Measurements from ENCODE around the gene CEPT1. TPM values are rescaled to one million over a fixed set of nuclear protein-coding genes. Genes with fewer than 3 reads are reported as not detected.

The CEPT1 gene
- total RNA-seq, 1 donor from 2014 or later, result 26.9 TPM

DNA sequence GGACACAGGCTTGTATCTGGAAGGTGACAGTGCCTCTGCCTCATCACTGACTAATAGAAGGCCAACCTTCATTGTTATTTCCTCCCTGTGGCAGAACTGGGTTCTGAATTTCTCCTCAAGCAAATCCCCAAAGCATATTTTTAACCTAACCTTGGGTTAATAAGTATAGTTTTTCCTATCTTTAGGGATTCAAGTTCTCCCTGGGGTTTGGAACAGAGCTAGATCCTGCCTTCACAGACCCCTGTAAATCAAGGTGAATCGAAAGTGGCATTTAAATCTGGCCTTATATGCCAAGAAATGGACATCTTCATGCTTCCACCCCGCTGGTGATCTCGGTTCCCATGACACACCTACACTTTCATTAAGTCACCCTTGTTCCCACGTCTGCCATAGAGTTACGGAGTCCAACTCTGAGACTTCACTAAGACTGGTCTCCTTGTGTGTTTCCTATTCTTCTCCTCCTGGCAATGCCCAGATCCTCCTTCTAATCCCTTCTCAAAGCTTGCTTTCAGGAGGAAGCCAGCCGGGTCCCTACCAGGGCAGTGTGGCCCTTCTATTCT, 83.2 kb downstream of the CEPT1 start:
- Mint-ChIP-seq H3K27ac (ENCODE audit: unreplicated experiment) (peak overlapping the region; percentile 72), H3K4me1 (ENCODE audit: low read depth, unreplicated experiment) (peaks cover 38% of the 10 kb centered on the region)
- FAIRE-seq, result no peak

DNA sequence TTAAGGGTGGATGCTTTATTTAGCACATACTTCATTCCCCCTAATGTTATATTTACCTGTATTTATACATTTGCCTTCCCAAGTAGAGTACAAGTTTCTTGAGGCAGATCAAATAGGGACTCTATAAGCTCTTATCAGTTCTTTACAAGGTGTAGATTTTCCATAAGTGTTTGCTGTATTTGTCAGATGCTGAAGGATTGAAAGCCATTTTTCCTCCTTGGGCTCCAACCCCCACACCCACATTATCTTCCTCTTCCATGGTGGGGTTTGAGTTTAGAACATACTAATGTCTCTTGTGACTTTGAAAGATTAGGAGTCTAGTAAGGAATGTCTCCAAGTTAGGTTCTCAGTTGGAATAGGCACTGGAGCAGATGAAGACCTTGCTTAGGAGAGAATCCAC, 85.1 kb downstream of the CEPT1 start:
- Mint-ChIP-seq H3K27ac (ENCODE audit: unreplicated experiment) (no peak overlapping the region), H3K36me3 (ENCODE audit: low read depth, unreplicated experiment) (no peaks in the 10 kb centered on the region), H3K9me3 (ENCODE audit: unreplicated experiment) (no peaks in the 10 kb centered on the region), H3K4me3 (ENCODE audit: unreplicated experiment) (no peak overlapping the region), H3K4me1 (ENCODE audit: low read depth, unreplicated experiment) (peaks cover 48% of the 10 kb centered on the region), H3K27me3 (ENCODE audit: low read depth, unreplicated experiment) (no peaks in the 10 kb centered on the region)
- Histone ChIP-seq H2AFZ (ENCODE audit: low read depth, low read length) (no peak overlapping the region), H3K9me3 (ENCODE audit: insufficient read depth, low read depth, low read length) (no peaks in the 10 kb centered on the region), H3K9ac (ENCODE audit: low read length) (no peak overlapping the region), H4K20me1 (ENCODE audit: insufficient read depth, low read length) (no peaks in the 10 kb centered on the region), H3K27ac (ENCODE audit: low read depth, low read length) (no peak overlapping the region), H3K36me3 (ENCODE audit: insufficient read depth, low read length) (no peaks in the 10 kb centered on the region), H3K79me2 (ENCODE audit: insufficient read depth, low read length) (no peaks in the 10 kb centered on the region), H3K4me2 (ENCODE audit: low read length) (no peak overlapping the region), H3K27me3 (ENCODE audit: insufficient read depth, low read length) (no peaks in the 10 kb centered on the region), H3K4me3 (ENCODE audit: insufficient read depth, low read depth, low read length) (no peak overlapping the region), H3K4me1 (ENCODE audit: insufficient read depth, low read length) (peaks cover 35% of the 10 kb centered on the region)
- DNase-seq (ENCODE audit: low read depth) (no peak), FAIRE-seq (no peak)
- TF ChIP-seq, protein P1, sequence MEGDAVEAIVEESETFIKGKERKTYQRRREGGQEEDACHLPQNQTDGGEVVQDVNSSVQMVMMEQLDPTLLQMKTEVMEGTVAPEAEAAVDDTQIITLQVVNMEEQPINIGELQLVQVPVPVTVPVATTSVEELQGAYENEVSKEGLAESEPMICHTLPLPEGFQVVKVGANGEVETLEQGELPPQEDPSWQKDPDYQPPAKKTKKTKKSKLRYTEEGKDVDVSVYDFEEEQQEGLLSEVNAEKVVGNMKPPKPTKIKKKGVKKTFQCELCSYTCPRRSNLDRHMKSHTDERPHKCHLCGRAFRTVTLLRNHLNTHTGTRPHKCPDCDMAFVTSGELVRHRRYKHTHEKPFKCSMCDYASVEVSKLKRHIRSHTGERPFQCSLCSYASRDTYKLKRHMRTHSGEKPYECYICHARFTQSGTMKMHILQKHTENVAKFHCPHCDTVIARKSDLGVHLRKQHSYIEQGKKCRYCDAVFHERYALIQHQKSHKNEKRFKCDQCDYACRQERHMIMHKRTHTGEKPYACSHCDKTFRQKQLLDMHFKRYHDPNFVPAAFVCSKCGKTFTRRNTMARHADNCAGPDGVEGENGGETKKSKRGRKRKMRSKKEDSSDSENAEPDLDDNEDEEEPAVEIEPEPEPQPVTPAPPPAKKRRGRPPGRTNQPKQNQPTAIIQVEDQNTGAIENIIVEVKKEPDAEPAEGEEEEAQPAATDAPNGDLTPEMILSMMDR (IDR thresholded peaks at IDR 0.05; ENCODE audit: insufficient read depth, low read depth, low read length), result no peak
- TF ChIP-seq EZH2 (IDR thresholded peaks at IDR 0.05; ENCODE audit: insufficient read depth, low read length), result no peak

More for the DNA sequence above, 83.2 kb downstream of the CEPT1 start:
- no peaks in the 10 kb centered on the region for H3K36me3 ChIP-seq (ENCODE audit: insufficient read depth, low read length)
- TF ChIP-seq, protein P1 (IDR thresholded peaks at IDR 0.05; ENCODE audit: insufficient read depth, low read depth, low read length), result no peak
- Mint-ChIP-seq H3K4me3 (ENCODE audit: unreplicated experiment) (no peak overlapping the region), H3K9me3 (ENCODE audit: unreplicated experiment) (no peaks in the 10 kb centered on the region), H3K27me3 (ENCODE audit: low read depth, unreplicated experiment) (no peaks in the 10 kb centered on the region), H3K36me3 (ENCODE audit: low read depth, unreplicated experiment) (no peaks in the 10 kb centered on the region)
- no peak overlapping the region for H3K4me2 ChIP-seq (ENCODE audit: low read length)
- no peak overlapping the region for H3K4me3 ChIP-seq (ENCODE audit: insufficient read depth, low read depth, low read length)
- no peaks in the 10 kb centered on the region for H3K27me3 ChIP-seq (ENCODE audit: insufficient read depth, low read length)
- H3K27ac ChIP-seq (ENCODE audit: low read depth, low read length), result no peak overlapping the region
- no peak overlapping the region for H3K9ac ChIP-seq (ENCODE audit: low read length)
- peaks cover 24% of the 10 kb centered on the region for H3K4me1 ChIP-seq (ENCODE audit: insufficient read depth, low read length)
- H3K79me2 ChIP-seq (ENCODE audit: insufficient read depth, low read length), result no peaks in the 10 kb centered on the region
- DNase-seq (ENCODE audit: low read depth), result no peak
- no peaks in the 10 kb centered on the region for H3K9me3 ChIP-seq (ENCODE audit: insufficient read depth, low read depth, low read length)
- no peak overlapping the region for H2AFZ ChIP-seq (ENCODE audit: low read depth, low read length)
- H4K20me1 ChIP-seq (ENCODE audit: insufficient read depth, low read length), result no peaks in the 10 kb centered on the region

DNA sequence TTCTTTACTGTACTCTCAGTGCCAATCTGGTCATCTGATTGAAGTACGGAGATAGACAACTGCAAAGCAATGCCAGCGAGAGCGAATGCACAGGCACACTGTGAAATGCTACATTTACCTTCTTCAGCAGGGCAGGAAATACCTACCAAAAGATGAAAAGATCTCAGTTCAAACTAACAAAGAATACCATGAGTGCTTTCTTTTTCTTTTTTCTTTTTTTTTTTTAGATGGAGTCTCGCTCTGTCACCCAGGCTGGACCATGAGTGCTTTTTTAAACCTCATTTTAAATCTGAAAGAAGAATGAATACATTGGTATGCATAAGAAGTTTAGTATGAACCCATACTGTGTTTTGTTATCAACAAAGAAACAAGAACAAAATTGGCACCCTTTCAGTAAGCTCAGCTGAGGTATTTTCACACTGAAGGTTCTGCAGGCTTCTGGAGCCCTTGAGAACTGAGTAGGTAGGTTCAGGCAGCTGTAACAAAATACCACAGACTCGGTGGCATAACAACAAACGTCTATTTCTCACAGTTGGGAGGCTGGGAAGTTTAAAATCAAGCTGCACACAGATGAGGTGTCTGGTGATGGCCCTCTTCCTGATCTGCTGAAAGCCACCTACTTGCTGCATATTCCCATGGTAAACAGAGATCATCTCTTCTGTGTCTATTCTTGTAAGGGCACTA, 85.8 kb downstream of the CEPT1 start:
- Histone ChIP-seq H3K4me2 (ENCODE audit: low read length) (no peak overlapping the region), H4K20me1 (ENCODE audit: insufficient read depth, low read length) (no peaks in the 10 kb centered on the region), H3K4me3 (ENCODE audit: insufficient read depth, low read depth, low read length) (no peak overlapping the region), H3K27ac (ENCODE audit: low read depth, low read length) (peak overlapping the region; percentile 23), H3K79me2 (ENCODE audit: insufficient read depth, low read length) (no peaks in the 10 kb centered on the region), H3K36me3 (ENCODE audit: insufficient read depth, low read length) (no peaks in the 10 kb centered on the region), H3K9ac (ENCODE audit: low read length) (peak overlapping the region; percentile 2), H3K4me1 (ENCODE audit: insufficient read depth, low read length) (peaks cover 35% of the 10 kb centered on the region), H3K27me3 (ENCODE audit: insufficient read depth, low read length) (no peaks in the 10 kb centered on the region), H2AFZ (ENCODE audit: low read depth, low read length) (no peak overlapping the region), H3K9me3 (ENCODE audit: insufficient read depth, low read depth, low read length) (no peaks in the 10 kb centered on the region)
- no peak overlapping the region for H3K4me3 Mint-ChIP-seq (ENCODE audit: unreplicated experiment)
- H3K36me3 Mint-ChIP-seq (ENCODE audit: low read depth, unreplicated experiment), result no peaks in the 10 kb centered on the region
- peak; percentile 51 for DNase-seq (ENCODE audit: low read depth)
- TF ChIP-seq EZH2 (IDR thresholded peaks at IDR 0.05; ENCODE audit: insufficient read depth, low read length), result no peak
- TF ChIP-seq, protein P1 (IDR thresholded peaks at IDR 0.05; ENCODE audit: insufficient read depth, low read depth, low read length), result no peak
- H3K9me3 Mint-ChIP-seq (ENCODE audit: unreplicated experiment), result no peaks in the 10 kb centered on the region
- peaks cover 50% of the 10 kb centered on the region for H3K4me1 Mint-ChIP-seq (ENCODE audit: low read depth, unreplicated experiment)
- no peaks in the 10 kb centered on the region for H3K27me3 Mint-ChIP-seq (ENCODE audit: low read depth, unreplicated experiment)
- H3K27ac Mint-ChIP-seq (ENCODE audit: unreplicated experiment), result no peak overlapping the region
- no peak for FAIRE-seq

All from astrocyte (in vitro differentiated cells and primary cell).